H1 (cell line): ENCODE data around the gene DENND4A. TPM values are rescaled to one million over a fixed set of nuclear protein-coding genes. Genes with fewer than 3 reads are reported as not detected.

ENCODE experiments used
- CTCF ChIA-PET: fragments of 300-600 bp; sonication (Branson Sonifier 250); formaldehyde crosslinking; loops from one replicate; lab custom pipeline; 2021; ENCODE audit not compliant: partially characterized antibody; lab: Charles Lee
- POLR2A ChIA-PET: fragments of 300-600 bp; sonication (Branson Sonifier 250); formaldehyde crosslinking; loops from one replicate; lab custom pipeline; 2021; ENCODE audit warnings: inconsistent platforms; ENCODE audit not compliant: partially characterized antibody; lab: Charles Lee
- DNase-seq, 2 experiments: peaks; one replicate each; pipeline versions ENCODE4 v3.0.0 to v3.0.0-alpha.2; 2010 to 2022; ENCODE audit warnings: low spot score in 2 of 2, low read depth in 1 of 2, mixed read lengths in 1 of 2
- FAIRE-seq: peaks from 2 replicates; lab custom pipeline; 2011; peaks lifted over from hg19 to GRCh38; lab: Jason Lieb, UNC
- H2AFZ ChIP-seq: 2 replicates; pipeline ENCODE4 v1.8.1; 2012; ENCODE audit warnings: low read length, inconsistent platforms
- H2AK5ac ChIP-seq: 2 replicates; pipeline ENCODE4 v1.6.1; 2013; ENCODE audit warnings: low read depth, low read length
- H2BK120ac ChIP-seq: replicated peaks from 2 replicates; pipeline ENCODE3; 2013; ENCODE audit warnings: low read depth, low read length, inconsistent platforms
- H2BK12ac ChIP-seq: 2 replicates; pipeline ENCODE4 v1.6.1; 2013; ENCODE audit warnings: low read depth, low read length
- H2BK15ac ChIP-seq: 2 replicates; pipeline ENCODE4 v1.6.1; 2013; ENCODE audit warnings: low read length
- H2BK20ac ChIP-seq: 2 replicates; pipeline ENCODE4 v1.6.1; 2013; ENCODE audit warnings: low read length
- H2BK5ac ChIP-seq: 2 replicates; pipeline ENCODE4 v1.6.1; 2013; ENCODE audit warnings: low read depth, low read length
- H3K14ac ChIP-seq: 2 replicates; pipeline ENCODE4 v1.6.1; 2013; ENCODE audit warnings: inconsistent platforms; ENCODE audit not compliant: insufficient read length
- H3K18ac ChIP-seq: 2 replicates; pipeline ENCODE4 v1.6.1; 2013; ENCODE audit warnings: low read length; ENCODE audit errors: extremely low read depth
- H3K23ac ChIP-seq: 2 replicates; pipeline ENCODE4 v1.6.1; 2013; ENCODE audit warnings: inconsistent platforms; ENCODE audit not compliant: insufficient read length
- H3K23me2 ChIP-seq: 2 replicates; pipeline ENCODE4 v1.6.1; 2013; ENCODE audit warnings: low read depth, low read length
- H3K27ac ChIP-seq: 2 replicates; pipeline ENCODE4 v1.6.1; 2011; ENCODE audit warnings: low read depth, low read length, inconsistent platforms
- H3K27me3 ChIP-seq, 4 experiments: replicated peaks in 1 of 4; 1 replicate in 1 of 4; 2 replicates in 3 of 4; pipeline versions ENCODE4 v1.6.1 to v1.8.1; 2011 to 2013; ENCODE audit warnings: low read length in 3 of 4, mild to moderate bottlenecking in 3 of 4, inconsistent platforms in 2 of 4, mixed read lengths in 2 of 4, moderate library complexity in 1 of 4; ENCODE audit not compliant: control insufficient read depth in 3 of 4, insufficient read depth in 3 of 4; ENCODE audit errors: extremely low read depth in 1 of 4
- H3K36me3 ChIP-seq, 4 experiments: 2 replicates each; pipeline versions ENCODE4 v1.6.1 to v1.8.1; 2011 to 2013; ENCODE audit warnings: mild to moderate bottlenecking in 4 of 4, low read length in 3 of 4, moderate library complexity in 2 of 4, control low read depth in 1 of 4, inconsistent platforms in 1 of 4; ENCODE audit not compliant: insufficient read depth in 4 of 4, control insufficient read depth in 2 of 4
- H3K4ac ChIP-seq: replicated peaks from 2 replicates; pipeline ENCODE3; 2013; ENCODE audit warnings: low read length, low read depth, mixed read lengths, inconsistent platforms; ENCODE audit not compliant: insufficient read length
- H3K4me1 ChIP-seq, 4 experiments: replicated peaks in 1 of 4; 1 replicate in 1 of 4; 2 replicates in 3 of 4; pipeline versions ENCODE4 v1.6.1 to v1.8.1; 2011 to 2013; ENCODE audit warnings: low read length in 3 of 4, inconsistent platforms in 2 of 4, mixed read lengths in 1 of 4; ENCODE audit not compliant: insufficient read depth in 4 of 4, control insufficient read depth in 3 of 4
- H3K4me2 ChIP-seq, 2 experiments: 2 replicates each; pipeline versions ENCODE4 v1.6.1 to v1.8.1; 2011 to 2013; ENCODE audit warnings: low read depth in 2 of 2, low read length in 2 of 2, control low read depth in 1 of 2, inconsistent platforms in 1 of 2, mild to moderate bottlenecking in 1 of 2; ENCODE audit not compliant: insufficient read depth in 1 of 2
- H3K4me3 ChIP-seq, 4 experiments: fragments of 200-600, 300-600 bp in 1 of 4; sonication (generic), shearing (Covaris generic), sonication (Bioruptor Twin) in 1 of 4; 2 replicates each; pipeline versions ENCODE4 v1.5.1 to v1.8.1; 2011 to 2016; ENCODE audit warnings: low read length in 4 of 4, low read depth in 3 of 4, control low read depth in 2 of 4, inconsistent platforms in 2 of 4, mild to moderate bottlenecking in 2 of 4, mixed read lengths in 1 of 4, moderate library complexity in 1 of 4; ENCODE audit not compliant: insufficient read depth in 2 of 4; ENCODE audit errors: extremely low read depth in 1 of 4
- H3K56ac ChIP-seq: replicated peaks from 2 replicates; pipeline ENCODE3; 2013; ENCODE audit warnings: low read depth, mild to moderate bottlenecking, mixed read lengths, low read length, inconsistent platforms; ENCODE audit not compliant: insufficient read length
- H3K79me1 ChIP-seq: 2 replicates; pipeline ENCODE4 v1.6.1; 2013; ENCODE audit warnings: low read depth, low read length, control low read depth
- H3K79me2 ChIP-seq, 2 experiments: 2 replicates each; pipeline versions ENCODE4 v1.6.1 to v1.8.1; 2012 to 2013; ENCODE audit warnings: low read length in 2 of 2, mild to moderate bottlenecking in 2 of 2, inconsistent platforms in 1 of 2; ENCODE audit not compliant: insufficient read depth in 2 of 2, control insufficient read depth in 1 of 2
- H3K9ac ChIP-seq, 4 experiments: replicated peaks in 1 of 4; 1 replicate in 1 of 4; 2 replicates in 3 of 4; pipeline versions ENCODE4 v1.6.1 to v1.8.1; 2011 to 2013; ENCODE audit warnings: low read depth in 3 of 4, low read length in 3 of 4, control low read depth in 2 of 4, mild to moderate bottlenecking in 2 of 4, moderate library complexity in 2 of 4, inconsistent platforms in 1 of 4; ENCODE audit errors: extremely low read depth in 1 of 4
- H3K9me3 ChIP-seq, 2 experiments: 2 replicates each; pipeline versions ENCODE4 v1.6.1 to v1.8.1; 2012 to 2013; ENCODE audit warnings: mild to moderate bottlenecking in 2 of 2, moderate library complexity in 2 of 2, control low read depth in 1 of 2, inconsistent platforms in 1 of 2, low read depth in 1 of 2, low read length in 1 of 2, mixed read lengths in 1 of 2; ENCODE audit not compliant: insufficient read depth in 2 of 2
- H4K20me1 ChIP-seq, 2 experiments: replicated peaks in 1 of 2; 2 replicates each; pipeline versions ENCODE3 to v1.8.1; 2011 to 2013; ENCODE audit warnings: inconsistent platforms in 2 of 2, low read length in 2 of 2, mild to moderate bottlenecking in 1 of 2; ENCODE audit not compliant: insufficient read depth in 2 of 2, control insufficient read depth in 1 of 2
- H4K5ac ChIP-seq: 2 replicates; pipeline ENCODE4 v1.6.1; 2013; ENCODE audit warnings: low read length, low read depth, mixed read lengths, inconsistent platforms; ENCODE audit not compliant: insufficient read length
- H4K8ac ChIP-seq: 2 replicates; pipeline ENCODE4 v1.8.0; 2013; ENCODE audit warnings: mild to moderate bottlenecking, moderate library complexity, low read length, inconsistent platforms; ENCODE audit not compliant: insufficient read depth; ENCODE audit errors: extremely low read depth
- H4K91ac ChIP-seq: replicated peaks from 2 replicates; pipeline ENCODE3; 2013; ENCODE audit warnings: low read length, mixed read lengths, inconsistent platforms; ENCODE audit not compliant: insufficient read length
- POLR2AphosphoS5 ChIP-seq: IDR thresholded peaks from 2 replicates; pipeline ENCODE4 v1.6.1; 2011; ENCODE audit warnings: low read depth, low read length
- RNF2 ChIP-seq: fragments of 200-900, 300-1000 bp; sonication (generic); IDR thresholded peaks from 2 replicates; pipeline ENCODE4 v1.7.1; 2016; ENCODE audit warnings: borderline replicate concordance, low read depth, mild to moderate bottlenecking, antibody characterized with exemption, low read length; ENCODE audit not compliant: poor library complexity, severe bottlenecking; ENCODE audit errors: missing control alignments
- SIX5 ChIP-seq: IDR thresholded peaks from 2 replicates; pipeline ENCODE4 v1.6.1; 2011; ENCODE audit warnings: mild to moderate bottlenecking, low read depth, low read length
- WGBS, 2 experiments: shearing (Covaris generic) in 1 of 2; methylation state at CpG; one replicate each; pipeline versions ENCODE4 v1.1.6 to v1.1.7; 2013 to 2015; ENCODE audit warnings: low lambda C conversion rate in 2 of 2, mixed read lengths in 2 of 2, inconsistent platforms in 1 of 2, low coverage in 1 of 2, missing lambda C conversion rate in 1 of 2; ENCODE audit not compliant: insufficient replicate concordance in 2 of 2, insufficient coverage in 1 of 2, insufficient read length in 1 of 2; ENCODE audit errors: extremely low coverage in 1 of 2, missing lambda C conversion rate in 1 of 2; 5-methylcytosine and 5-hydroxymethylcytosine counted together
- polyA plus RNA-seq, 7 experiments: library from polyadenylated mRNA; depleted of rRNA in 3 of 7; stranded (reverse) in 5 of 7; unstranded in 2 of 7; fragments of >200 nt in 5 of 7; fragments of 200-250 nt in 2 of 7; gene quantifications; 1 replicate in 5 of 7; 2 replicates in 1 of 7; 4 replicates in 1 of 7; pipeline versions ENCODE4 v1.2.1 to v1.2.3, GENCODE V29; 2011 to 2013; ENCODE audit warnings: missing spikeins in 2 of 7, mixed read lengths in 2 of 7
- total RNA-seq: library from RNA; stranded (reverse); fragmentation: NEBNext Ultra II Directional; extraction: Animal tissue kit (Norgen Biotek cat#: 25700); gene quantifications from 2 replicates; pipeline ENCODE4 v1.2.1, GENCODE V29; 2021

The DENND4A gene
- total and polyA plus RNA-seq, 2 of the 8 experiments (the other 6 are each of a cell fraction or from before 2014, with no cell fraction given) = 1.3 to 4.7 TPM

- no peaks in the 10 kb centered on the region for H4K20me1 ChIP-seq
- H2AFZ ChIP-seq = no peak overlapping the region
- H3K56ac ChIP-seq = no peak overlapping the region
- DNase-seq (no peak), FAIRE-seq (no peak)
- H2BK15ac ChIP-seq = no peak overlapping the region
- no peaks in the 10 kb centered on the region for H3K9me3 ChIP-seq
- no peak overlapping the region for H3K18ac ChIP-seq
- POLR2A ChIA-PET = no interaction called here
- no peaks in the 10 kb centered on the region for H3K4me1 ChIP-seq
- H3K14ac ChIP-seq = no peak overlapping the region
- H2BK12ac ChIP-seq = no peak overlapping the region
- CTCF ChIA-PET = interaction anchor here (0.7 to 1.2 kb wide), 3 partner anchors 42 to 177 kb away, joined by 3 read pairs; no protein-coding TSS in a partner anchor
- WGBS, 2 experiments = 92 to 100% methylated on average over 2 to 5 of the region's 5 CpGs
- no peak overlapping the region for H3K27ac ChIP-seq
- no peaks in the 10 kb centered on the region for H3K23me2 ChIP-seq
- no peak overlapping the region for H4K5ac ChIP-seq
- H3K23ac ChIP-seq = no peak overlapping the region
- H2BK120ac ChIP-seq = no peak overlapping the region
- H2BK5ac ChIP-seq = no peak overlapping the region
- no peak overlapping the region for H3K4me2 ChIP-seq
- no peak overlapping the region for H2BK20ac ChIP-seq
- H3K36me3 ChIP-seq = no peaks in the 10 kb centered on the region
- H2AK5ac ChIP-seq = no peak overlapping the region
- H4K8ac ChIP-seq = no peak overlapping the region
- no peak overlapping the region for H3K9ac ChIP-seq
- no peak overlapping the region for H4K91ac ChIP-seq
- H3K27me3 ChIP-seq = no peaks in the 10 kb centered on the region
- H3K79me2 ChIP-seq = no peaks in the 10 kb centered on the region
- no peak overlapping the region for H3K4me3 ChIP-seq
- no peaks in the 10 kb centered on the region for H3K79me1 ChIP-seq
- H3K4ac ChIP-seq = no peak overlapping the region
- TF ChIP-seq RNF2 = no peak
- no peak for TF ChIP-seq POLR2AphosphoS5
- no peak for TF ChIP-seq SIX5
Measured at GRCh38 chr15:65782096-65782495, 10.0 kb downstream of the DENND4A start.
